Activated CD4-positive, alpha-beta T cell treated with anti-CD3 and anti-CD28 coated beads, Interleukin-2, amount 10 ng/mL, durations not matched to agents 24 days and 14 days (primary cell): ENCODE results near the gene PNKD. TPM values are rescaled to one million over a fixed set of nuclear protein-coding genes. Genes with fewer than 3 reads are reported as not detected.

Experiments
- DNase-seq: peaks from one replicate; pipeline ENCODE4 v3.0.0; 2022
- H3K27ac Mint-ChIP-seq: one replicate; pipeline ENCODE4 v1.8.0; 2022; ENCODE audit warnings: mild to moderate bottlenecking, mixed read lengths
- H3K27me3 Mint-ChIP-seq: one replicate; pipeline ENCODE4 v1.8.0; 2022; ENCODE audit warnings: mixed read lengths
- H3K36me3 Mint-ChIP-seq: one replicate; pipeline ENCODE4 v1.8.0; 2022; ENCODE audit warnings: low read depth, mild to moderate bottlenecking, mixed read lengths
- H3K4me1 Mint-ChIP-seq: one replicate; pipeline ENCODE4 v1.8.0; 2021; ENCODE audit warnings: mixed read lengths
- H3K4me3 Mint-ChIP-seq: one replicate; pipeline ENCODE4 v1.8.0; 2022; ENCODE audit warnings: mild to moderate bottlenecking, moderate library complexity, mixed read lengths
- H3K9me3 Mint-ChIP-seq: one replicate; pipeline ENCODE4 v1.8.0; 2021; ENCODE audit warnings: mixed read lengths
- intact Hi-C: fragments of 100-400 bp; cut with micrococcal nuclease; formaldehyde crosslinking; loops from one replicate; pipeline ENCODE4 v1.15.1; 2023
- total RNA-seq: library from RNA; stranded (reverse); gene quantifications from 2 replicates; pipeline ENCODE4 v1.2.3, GENCODE V29; 2022

PNKD gene
- total RNA-seq: 15.0 and 21.5 TPM in 2 replicates

GRCh38 chr2:218269900-218270720 is at the start of gene PNKD, which contains the start of gene AAMP:
PNKD (plus strand) TSS chr2:218270519; CDS start chr2:218270536, 17 bp downstream.
AAMP (minus strand) TSS chr2:218270137; CDS start chr2:218270086, 51 bp downstream.
- Mint-ChIP-seq H3K4me3 (peak within 1 kb of the TSS; percentile 99), H3K36me3 (peaks cover 52% of the 10 kb centered on the region), H3K27ac (peak within 1 kb of the TSS; percentile 96), H3K9me3 (no peaks in the 10 kb centered on the region), H3K27me3 (peaks cover 2% of the 10 kb centered on the region), H3K4me1 (peaks cover 39% of the 10 kb centered on the region)
- intact Hi-C loops: loop anchor here (1.0 to 10.0 kb wide), 10 partner anchors 16 to 1855 kb away; partner anchors contain the start of genes ARPC2, CHPF, CNOT9 and SMARCAL1
- DNase-seq: peak; percentile 100

- Mint-ChIP-seq H3K36me3 (peaks cover 74% of the 10 kb centered on the region), H3K4me1 (peaks cover 72% of the 10 kb centered on the region), H3K27me3 (peaks cover 2% of the 10 kb centered on the region), H3K27ac (peak overlapping the region; percentile 78), H3K4me3 (peak overlapping the region; percentile 89), H3K9me3 (no peaks in the 10 kb centered on the region)
- intact Hi-C loops: no loop called here
- DNase-seq: no peak
Observed at GRCh38 chr2:218221000-218221399, 49.3 kb upstream of the PNKD start.

- intact Hi-C loops: no loop called here
- Mint-ChIP-seq H3K4me1 (peaks cover 76% of the 10 kb centered on the region), H3K36me3 (peaks cover 81% of the 10 kb centered on the region), H3K27me3 (no peaks in the 10 kb centered on the region), H3K4me3 (peak overlapping the region; percentile 89), H3K27ac (peak overlapping the region; percentile 49), H3K9me3 (no peaks in the 10 kb centered on the region)
- no peak for DNase-seq
Observed at GRCh38 chr2:218223046-218223445, 47.3 kb upstream of the PNKD start.

- DNase-seq: no peak
- intact Hi-C loops: no loop called here
- Mint-ChIP-seq H3K4me3 (peak overlapping the region; percentile 66), H3K36me3 (peaks cover 83% of the 10 kb centered on the region), H3K27me3 (no peaks in the 10 kb centered on the region), H3K27ac (peak overlapping the region; percentile 87), H3K4me1 (peaks cover 84% of the 10 kb centered on the region), H3K9me3 (no peaks in the 10 kb centered on the region)
Observed at GRCh38 chr2:218224186-218224585, 46.1 kb upstream of the PNKD start.

GRCh38 chr2:218226903-218227302 is 43.4 kb upstream of the PNKD start:
- intact Hi-C loops: no loop called here
- Mint-ChIP-seq H3K27me3 (no peaks in the 10 kb centered on the region), H3K27ac (peak overlapping the region; percentile 80), H3K9me3 (peaks cover 4% of the 10 kb centered on the region), H3K36me3 (peaks cover 78% of the 10 kb centered on the region), H3K4me3 (peak overlapping the region; percentile 48), H3K4me1 (peaks cover 76% of the 10 kb centered on the region)
- DNase-seq: no peak

- peak overlapping the region; percentile 93 for H3K27ac Mint-ChIP-seq
- H3K36me3 Mint-ChIP-seq: peaks cover 83% of the 10 kb centered on the region
- no peak for DNase-seq
- H3K4me3 Mint-ChIP-seq: peak overlapping the region; percentile 80
- intact Hi-C loops: loop anchor here (1.0 to 2.0 kb wide), 4 partner anchors 10 to 42 kb away; partner anchors contain the start of genes AAMP and PNKD
- H3K9me3 Mint-ChIP-seq: peaks cover 4% of the 10 kb centered on the region
- no peaks in the 10 kb centered on the region for H3K27me3 Mint-ChIP-seq
- peaks cover 62% of the 10 kb centered on the region for H3K4me1 Mint-ChIP-seq
Observed at GRCh38 chr2:218228366-218229090, 41.8 kb upstream of the PNKD start.

GRCh38 chr2:218229239-218229638 is 41.1 kb upstream of the PNKD start:
- H3K9me3 Mint-ChIP-seq: peaks cover 4% of the 10 kb centered on the region
- intact Hi-C loops: loop anchor here (1.0 to 2.0 kb wide), 4 partner anchors 11 to 43 kb away; partner anchors contain the start of genes AAMP and PNKD

GRCh38 chr2:218229851-218230250 is 40.5 kb upstream of the PNKD start:
- Mint-ChIP-seq H3K4me3 (peak overlapping the region; percentile 77), H3K4me1 (peaks cover 52% of the 10 kb centered on the region), H3K9me3 (peaks cover 4% of the 10 kb centered on the region), H3K27me3 (no peaks in the 10 kb centered on the region), H3K27ac (peak overlapping the region; percentile 91), H3K36me3 (peaks cover 84% of the 10 kb centered on the region)
- peak; percentile 71 for DNase-seq
- intact Hi-C loops: loop anchor here (1.0 to 2.0 kb wide), 4 partner anchors 12 to 44 kb away; partner anchors contain the start of genes AAMP and PNKD

More at GRCh38 chr2:218229239-218229638, 41.1 kb upstream of the PNKD start:
- Mint-ChIP-seq H3K4me1 (peaks cover 58% of the 10 kb centered on the region), H3K4me3 (peak overlapping the region; percentile 80), H3K27me3 (no peaks in the 10 kb centered on the region), H3K27ac (peak overlapping the region; percentile 93), H3K36me3 (peaks cover 84% of the 10 kb centered on the region)
- peak; percentile 85 for DNase-seq

GRCh38 chr2:218230882-218231281 is 39.4 kb upstream of the PNKD start:
- peaks cover 4% of the 10 kb centered on the region for H3K9me3 Mint-ChIP-seq
- peak overlapping the region; percentile 77 for H3K4me3 Mint-ChIP-seq
- H3K27me3 Mint-ChIP-seq: no peaks in the 10 kb centered on the region
- H3K4me1 Mint-ChIP-seq: peaks cover 43% of the 10 kb centered on the region
- peaks cover 83% of the 10 kb centered on the region for H3K36me3 Mint-ChIP-seq
- DNase-seq: peak; percentile 78
- intact Hi-C loops: no loop called here
- peak overlapping the region; percentile 91 for H3K27ac Mint-ChIP-seq

- no peak for DNase-seq
- Mint-ChIP-seq H3K36me3 (peaks cover 83% of the 10 kb centered on the region), H3K27me3 (no peaks in the 10 kb centered on the region), H3K4me1 (peaks cover 27% of the 10 kb centered on the region), H3K4me3 (no peak overlapping the region), H3K27ac (peak overlapping the region; percentile 62), H3K9me3 (peaks cover 4% of the 10 kb centered on the region)
- intact Hi-C loops: no loop called here
Observed at GRCh38 chr2:218233543-218233942, 36.8 kb upstream of the PNKD start.

GRCh38 chr2:218234521-218234920 is 35.8 kb upstream of the PNKD start:
- H3K27ac Mint-ChIP-seq: peak overlapping the region; percentile 5

GRCh38 chr2:218235017-218235416 is 35.3 kb upstream of the PNKD start:
- Mint-ChIP-seq H3K27me3 (no peaks in the 10 kb centered on the region), H3K4me1 (peaks cover 21% of the 10 kb centered on the region), H3K36me3 (peaks cover 88% of the 10 kb centered on the region), H3K4me3 (no peak overlapping the region), H3K9me3 (peaks cover 4% of the 10 kb centered on the region), H3K27ac (peak overlapping the region; percentile 5)
- intact Hi-C loops: no loop called here
- DNase-seq: no peak

More at GRCh38 chr2:218234521-218234920, 35.8 kb upstream of the PNKD start:
- Mint-ChIP-seq H3K9me3 (peaks cover 4% of the 10 kb centered on the region), H3K4me3 (no peak overlapping the region), H3K27me3 (no peaks in the 10 kb centered on the region), H3K36me3 (peaks cover 85% of the 10 kb centered on the region), H3K4me1 (peaks cover 21% of the 10 kb centered on the region)
- intact Hi-C loops: no loop called here
- DNase-seq: no peak

GRCh38 chr2:218236829-218237228 is 33.5 kb upstream of the PNKD start:
- Mint-ChIP-seq H3K9me3 (no peaks in the 10 kb centered on the region), H3K36me3 (peaks cover 85% of the 10 kb centered on the region), H3K27ac (no peak overlapping the region), H3K4me1 (peaks cover 9% of the 10 kb centered on the region), H3K27me3 (no peaks in the 10 kb centered on the region), H3K4me3 (no peak overlapping the region)
- intact Hi-C loops: loop anchor here (2.0 kb wide), 1 partner anchor 18 kb away; no protein-coding TSS in a partner anchor
- DNase-seq: no peak
